Psoas muscle (tissue), 8 donors: ENCODE results near the gene MED23. TPM values are rescaled to one million over a fixed set of nuclear protein-coding genes. Genes with fewer than 3 reads are reported as not detected.

Source experiments
- ATAC-seq, 4 donors: fragments of 200-7000 bp; cut with Tn5 transposase; one replicate each; pipeline ENCODE4 v1.9.1; 2020; ENCODE audit warnings: moderate library complexity in 3 of 4, mild to moderate bottlenecking in 2 of 4
- DNase-seq, 2 donors: peaks; one replicate each; pipeline ENCODE4 v3.0.0-alpha.2; 2020
- H3K27ac ChIP-seq: fragments of 200-600 bp; one replicate; pipeline ENCODE4 v1.8.0; 2022
- H3K27me3 ChIP-seq, 3 donors: fragments of 200-600 bp in 1 of 3; one replicate each; pipeline versions ENCODE4 v1.6.1 to v1.8.0; 2013 to 2022; ENCODE audit warnings: low read length in 2 of 3, mild to moderate bottlenecking in 2 of 3, moderate library complexity in 1 of 3; ENCODE audit not compliant: insufficient read depth in 3 of 3
- H3K36me3 ChIP-seq, 2 donors: fragments of 200-600 bp in 1 of 2; one replicate each; pipeline versions ENCODE4 v1.6.1 to v1.8.0; 2013 to 2022; ENCODE audit warnings: low read depth in 1 of 2, mild to moderate bottlenecking in 1 of 2, moderate library complexity in 1 of 2; ENCODE audit not compliant: insufficient read depth in 1 of 2
- H3K4me1 ChIP-seq: fragments of 200-600 bp; one replicate; pipeline ENCODE4 v1.8.0; 2022
- H3K4me3 ChIP-seq: fragments of 200-600 bp; one replicate; pipeline ENCODE4 v1.8.0; 2022; ENCODE audit warnings: mild to moderate bottlenecking
- H3K9me3 ChIP-seq: fragments of 200-600 bp; one replicate; pipeline ENCODE4 v1.8.0; 2022
- WGBS, 3 donors: extraction: QIAGEN DNeasy Blood & Tissue Kit; methylation state at CpG; one replicate each; pipeline versions ENCODE4 v1.1.6 to v1.1.7; 2013; 5-methylcytosine and 5-hydroxymethylcytosine counted together
- intact Hi-C, 2 donors: fragments of 100-400 bp; cut with DNase I; formaldehyde crosslinking; loops; one replicate each; pipeline versions ENCODE4 v1.11.0 to v1.14.2; 2022
- polyA plus RNA-seq, 3 donors: library from polyadenylated mRNA; stranded (reverse); fragments of 200-250 nt; gene quantifications; one replicate each; pipeline ENCODE4 v1.2.3, GENCODE V29; 2013
- total RNA-seq, 4 donors: library from RNA; stranded (reverse); fragmentation: NEBNext Ultra II Directional in 2 of 4; extraction: Animal tissue kit (Norgen Biotek cat#: 25700) in 2 of 4; gene quantifications; one replicate each; pipeline versions ENCODE4 v1.2.1 to v1.2.4, GENCODE V29; 2021 to 2023
- TF ChIP-seq, protein P1 (sequence below): fragments of 200-600 bp; IDR thresholded peaks from one replicate; pipeline ENCODE4 v1.8.0; 2022; ENCODE audit warnings: antibody characterized with exemption
- donor health status: healthy with polysubstance abuse.
- donor health status: DM: no; HTN: no; CAD: no; lungs with moderate emphysema.
- donor health status: Bipolar disorder and iron deficiency.
- donor health status: healthy.
- donor health status: DM: yes; HTN: yes; CAD: no.
- donor health status: DM: no; HTN: no; CAD: no.
- donor health status: DM: no; HTN: no; CAD: no.
- donor health status: DM: yes; HTN: yes; CAD: no.

The MED23 gene
- total and polyA plus RNA-seq, 7 donors: 4.2 to 11.2 (median 8.0) TPM

DNA sequence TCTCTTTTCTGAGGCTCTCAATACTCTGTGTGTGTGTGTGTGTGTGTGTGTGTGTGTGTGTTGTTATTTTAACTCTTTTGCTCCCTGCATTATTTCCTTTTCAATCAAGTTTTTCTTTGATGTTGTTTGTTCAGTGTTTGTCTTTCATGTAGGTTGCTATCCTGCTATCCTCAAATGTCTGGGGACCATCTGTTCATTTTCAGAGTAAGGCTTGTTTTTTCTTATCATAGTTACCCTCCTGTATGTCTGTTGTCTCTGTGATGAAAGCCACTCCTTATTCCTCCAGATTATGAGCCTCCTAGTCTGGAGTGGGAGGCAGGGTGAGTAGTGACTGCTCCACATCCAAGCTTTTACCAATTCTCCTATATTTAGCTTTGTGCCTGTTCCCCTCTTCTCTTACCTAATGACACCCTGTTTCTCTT, 18.2 kb upstream of the MED23 start:
- intact Hi-C loops: no loop called here
- H3K4me3 ChIP-seq: no peak overlapping the region
- no peaks in the 10 kb centered on the region for H3K4me1 ChIP-seq
- TF ChIP-seq, protein P1, sequence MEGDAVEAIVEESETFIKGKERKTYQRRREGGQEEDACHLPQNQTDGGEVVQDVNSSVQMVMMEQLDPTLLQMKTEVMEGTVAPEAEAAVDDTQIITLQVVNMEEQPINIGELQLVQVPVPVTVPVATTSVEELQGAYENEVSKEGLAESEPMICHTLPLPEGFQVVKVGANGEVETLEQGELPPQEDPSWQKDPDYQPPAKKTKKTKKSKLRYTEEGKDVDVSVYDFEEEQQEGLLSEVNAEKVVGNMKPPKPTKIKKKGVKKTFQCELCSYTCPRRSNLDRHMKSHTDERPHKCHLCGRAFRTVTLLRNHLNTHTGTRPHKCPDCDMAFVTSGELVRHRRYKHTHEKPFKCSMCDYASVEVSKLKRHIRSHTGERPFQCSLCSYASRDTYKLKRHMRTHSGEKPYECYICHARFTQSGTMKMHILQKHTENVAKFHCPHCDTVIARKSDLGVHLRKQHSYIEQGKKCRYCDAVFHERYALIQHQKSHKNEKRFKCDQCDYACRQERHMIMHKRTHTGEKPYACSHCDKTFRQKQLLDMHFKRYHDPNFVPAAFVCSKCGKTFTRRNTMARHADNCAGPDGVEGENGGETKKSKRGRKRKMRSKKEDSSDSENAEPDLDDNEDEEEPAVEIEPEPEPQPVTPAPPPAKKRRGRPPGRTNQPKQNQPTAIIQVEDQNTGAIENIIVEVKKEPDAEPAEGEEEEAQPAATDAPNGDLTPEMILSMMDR: no peak
- no peaks in the 10 kb centered on the region for H3K9me3 ChIP-seq
- H3K27ac ChIP-seq: no peak overlapping the region
- no peak for ATAC-seq
- no peak for DNase-seq
- H3K27me3 ChIP-seq: no peaks in the 10 kb centered on the region
- H3K36me3 ChIP-seq: no peaks in the 10 kb centered on the region

GRCh38 chr6:131645846-131646245, 17.8 kb upstream of the MED23 start:
- WGBS, 3 donors: 92 to 100% (median 93%) methylated on average over 2 of the region's 2 CpGs
- no peak for ATAC-seq
- intact Hi-C loops: no loop called here

GRCh38 chr6:131644921-131645320, 16.9 kb upstream of the MED23 start:
- TF ChIP-seq, protein P1: no peak
- H3K4me1 ChIP-seq: no peaks in the 10 kb centered on the region
- no peaks in the 10 kb centered on the region for H3K27me3 ChIP-seq
- no peaks in the 10 kb centered on the region for H3K36me3 ChIP-seq
- H3K4me3 ChIP-seq: no peak overlapping the region
- intact Hi-C loops: no loop called here
- WGBS, 3 donors: 77 to 79% (median 77%) methylated on average over 1 of the region's 1 CpG
- H3K27ac ChIP-seq: no peak overlapping the region
- DNase-seq: no peak
- H3K9me3 ChIP-seq: no peaks in the 10 kb centered on the region
- no peak for ATAC-seq

More at GRCh38 chr6:131645846-131646245, 17.8 kb upstream of the MED23 start:
- Histone ChIP-seq H3K4me3 (no peak overlapping the region), H3K27ac (no peak overlapping the region), H3K36me3 (no peaks in the 10 kb centered on the region), H3K27me3 (no peaks in the 10 kb centered on the region), H3K4me1 (no peaks in the 10 kb centered on the region), H3K9me3 (no peaks in the 10 kb centered on the region)
- TF ChIP-seq, protein P1: no peak
- no peak for DNase-seq

DNA sequence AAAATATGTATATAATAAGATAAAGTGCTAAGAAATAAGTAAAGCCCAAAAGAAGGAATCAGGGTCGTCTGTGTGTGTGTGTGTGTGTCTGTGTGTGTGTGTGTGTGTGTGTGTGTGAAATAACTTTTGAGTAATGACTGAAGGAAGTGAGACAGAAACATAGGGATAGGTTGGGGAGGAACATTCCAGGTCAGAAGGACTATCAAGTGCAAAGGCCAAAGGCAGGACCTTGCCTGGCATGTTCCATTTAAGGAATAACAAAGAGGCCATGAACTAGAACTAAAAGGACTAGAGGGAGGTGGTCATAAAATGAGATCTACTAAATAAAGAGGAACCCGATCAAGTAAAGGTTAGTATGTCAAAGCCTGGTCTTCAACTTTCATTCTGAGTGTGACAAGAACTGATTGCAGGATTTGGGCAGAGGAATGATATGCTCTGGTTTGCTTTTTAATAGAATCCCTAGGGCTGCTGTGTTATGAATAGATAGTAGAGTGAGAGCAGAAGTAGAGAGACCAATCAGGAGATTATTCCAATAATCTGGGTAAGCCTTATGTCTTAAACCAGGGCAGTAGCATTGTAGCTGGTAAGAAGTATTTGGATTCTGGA, 15.9 kb upstream of the MED23 start:
- TF ChIP-seq, protein P1: no peak
- no peak overlapping the region for H3K27ac ChIP-seq
- intact Hi-C loops: no loop called here
- no peak overlapping the region for H3K4me3 ChIP-seq
- H3K4me1 ChIP-seq: no peaks in the 10 kb centered on the region
- DNase-seq (no peak), ATAC-seq (no peak)
- no peaks in the 10 kb centered on the region for H3K36me3 ChIP-seq
- 66 to 76% (median 67%) methylated on average over 2 of the region's 2 CpGs for WGBS, 3 donors
- no peaks in the 10 kb centered on the region for H3K27me3 ChIP-seq
- no peaks in the 10 kb centered on the region for H3K9me3 ChIP-seq
